ENCODE data around the gene KRT2. TPM values are rescaled to one million over a fixed set of nuclear protein-coding genes. Genes with fewer than 3 reads are reported as not detected.

Gene KRT2
- total and polyA plus RNA-seq, 2 experiments from 2014 or later: not detected

DNA sequence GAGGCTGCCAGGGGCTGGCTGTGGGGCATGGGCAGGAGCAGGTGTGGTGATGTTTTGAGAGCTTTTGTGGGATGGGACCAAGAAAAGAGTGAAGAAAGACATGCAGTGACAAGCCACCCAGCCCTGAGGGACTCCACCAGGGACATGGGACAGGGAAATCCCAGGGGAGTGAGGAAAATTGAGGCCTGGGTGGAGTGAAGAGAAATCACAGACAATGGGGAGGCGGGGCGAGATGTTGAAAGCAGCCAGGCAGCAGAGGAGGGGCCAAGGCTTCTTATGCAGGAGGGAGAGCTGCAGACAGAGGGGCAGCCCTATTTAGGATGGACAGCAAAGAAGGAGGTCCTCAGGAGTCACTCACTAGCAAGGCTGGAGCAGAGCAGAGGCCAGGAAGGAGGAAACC lies 32.4 kb upstream of the KRT2 start:
- WGBS (ENCODE audit: low lambda C conversion rate, missing lambda C conversion rate): 79% methylated on average over 2 of the region's 2 CpGs
- Histone ChIP-seq H3K4me2 (no peak overlapping the region), H3K27ac (no peak overlapping the region), H3K4me3 (no peak overlapping the region), H3K9me3 (ENCODE audit: low read depth) (no peaks in the 10 kb centered on the region), H3K27me3 (peaks cover 49% of the 10 kb centered on the region), H2AFZ (no peak overlapping the region), H3K79me2 (no peaks in the 10 kb centered on the region), H4K20me1 (ENCODE audit: insufficient read depth, poor library complexity, severe bottlenecking) (no peaks in the 10 kb centered on the region), H3K36me3 (replicated peaks; ENCODE audit: insufficient read depth, low read depth) (no peaks in the 10 kb centered on the region), H3K9me2 (replicated peaks; ENCODE audit: insufficient read depth) (no peaks in the 10 kb centered on the region), H3K4me1 (ENCODE audit: insufficient read depth) (no peaks in the 10 kb centered on the region)
- no peak for DNase-seq (ENCODE audit: low spot score)
- TF ChIP-seq EZH2 (IDR thresholded peaks at IDR 0.05; ENCODE audit: borderline replicate concordance): no peak
- no peak for TF ChIP-seq CTCF (IDR thresholded peaks at IDR 0.05; ENCODE audit: poor library complexity)
- no peak for TF ChIP-seq EZH2phosphoT487 (IDR thresholded peaks at IDR 0.05; ENCODE audit: low read depth, severe bottlenecking, unreplicated experiment)

- DNase-seq (ENCODE audit: low spot score): no peak
- peaks cover 50% of the 10 kb centered on the region for H3K27me3 ChIP-seq
Observed at GRCh38 chr12:52683575-52684300, 31.7 kb upstream of the KRT2 start.

DNA sequence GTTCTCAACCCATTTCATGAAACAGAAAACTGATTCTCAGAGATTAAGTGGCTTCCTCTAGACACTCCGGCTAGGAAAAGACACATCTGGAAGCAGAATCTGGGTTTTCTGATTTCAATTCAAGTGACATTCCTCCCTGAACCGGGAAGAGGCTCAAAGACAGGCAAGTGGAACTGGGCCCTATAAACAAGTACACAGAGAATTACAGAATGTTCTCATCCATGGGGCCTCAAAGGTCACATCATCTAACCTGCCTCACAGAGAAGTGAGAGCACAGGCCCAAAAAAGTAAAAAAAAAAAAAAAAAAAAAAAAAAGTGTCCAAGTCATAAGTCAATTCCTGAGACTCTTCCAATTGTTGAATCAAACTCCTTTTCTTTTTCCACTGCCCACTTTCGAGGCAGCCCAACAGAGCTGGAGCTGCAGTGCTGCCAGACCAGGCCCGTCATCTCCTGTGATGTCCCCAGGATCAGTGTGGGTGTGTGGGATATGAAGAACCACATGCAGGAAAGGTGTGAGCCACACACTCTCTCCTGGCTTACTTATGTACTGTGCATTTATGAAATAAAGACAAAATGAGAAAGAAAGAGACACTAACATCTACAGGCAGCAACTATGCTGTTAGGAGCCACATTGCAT lies 31.0 kb upstream of the KRT2 start:
- TF ChIP-seq CTCF (IDR thresholded peaks at IDR 0.05; ENCODE audit: poor library complexity): no peak
- no peak for TF ChIP-seq EZH2 (IDR thresholded peaks at IDR 0.05; ENCODE audit: borderline replicate concordance)
- TF ChIP-seq EZH2phosphoT487 (IDR thresholded peaks at IDR 0.05; ENCODE audit: low read depth, severe bottlenecking, unreplicated experiment): no peak
- no peak overlapping the region for H3K27ac ChIP-seq
- no peaks in the 10 kb centered on the region for H3K36me3 ChIP-seq (replicated peaks; ENCODE audit: insufficient read depth, low read depth)
- DNase-seq (ENCODE audit: low spot score): no peak
- H3K27me3 ChIP-seq: peaks cover 46% of the 10 kb centered on the region
- no peaks in the 10 kb centered on the region for H3K4me1 ChIP-seq (ENCODE audit: insufficient read depth)
- no peaks in the 10 kb centered on the region for H3K79me2 ChIP-seq
- no peaks in the 10 kb centered on the region for H4K20me1 ChIP-seq (ENCODE audit: insufficient read depth, poor library complexity, severe bottlenecking)
- no peaks in the 10 kb centered on the region for H3K9me3 ChIP-seq (ENCODE audit: low read depth)
- no peak overlapping the region for H3K4me3 ChIP-seq
- 72% methylated on average over 4 of the region's 4 CpGs for WGBS (ENCODE audit: low lambda C conversion rate, missing lambda C conversion rate)
- H2AFZ ChIP-seq: no peak overlapping the region
- H3K9me2 ChIP-seq (replicated peaks; ENCODE audit: insufficient read depth): no peaks in the 10 kb centered on the region
- H3K4me2 ChIP-seq: no peak overlapping the region

More at GRCh38 chr12:52683575-52684300, 31.7 kb upstream of the KRT2 start:
- Histone ChIP-seq H3K79me2 (no peaks in the 10 kb centered on the region), H3K4me1 (ENCODE audit: insufficient read depth) (no peaks in the 10 kb centered on the region), H3K9me3 (ENCODE audit: low read depth) (no peaks in the 10 kb centered on the region), H3K36me3 (replicated peaks; ENCODE audit: insufficient read depth, low read depth) (no peaks in the 10 kb centered on the region), H3K4me3 (no peak overlapping the region), H2AFZ (no peak overlapping the region), H3K27ac (no peak overlapping the region), H3K4me2 (no peak overlapping the region), H3K9me2 (replicated peaks; ENCODE audit: insufficient read depth) (no peaks in the 10 kb centered on the region), H4K20me1 (ENCODE audit: insufficient read depth, poor library complexity, severe bottlenecking) (no peaks in the 10 kb centered on the region)
- 91% methylated on average over 12 of the region's 12 CpGs for WGBS (ENCODE audit: low lambda C conversion rate, missing lambda C conversion rate)
- no peak for TF ChIP-seq CTCF (IDR thresholded peaks at IDR 0.05; ENCODE audit: poor library complexity)
- no peak for TF ChIP-seq EZH2phosphoT487 (IDR thresholded peaks at IDR 0.05; ENCODE audit: low read depth, severe bottlenecking, unreplicated experiment)
- no peak for TF ChIP-seq EZH2 (IDR thresholded peaks at IDR 0.05; ENCODE audit: borderline replicate concordance)

Data from hepatocyte (in vitro differentiated cells).